Activated naive CD8-positive, alpha-beta T cell treated with anti-CD3 and anti-CD28 coated beads, Interleukin-2, amount 10 ng/mL, durations not matched to agents 7 days and 5 days (primary cell): ENCODE measurements around the gene NRDC. TPM values are rescaled to one million over a fixed set of nuclear protein-coding genes. Genes with fewer than 3 reads are reported as not detected.

Source experiments
- ATAC-seq: fragments of 150-1000 bp; cut with Tn5 transposase; one replicate; pipeline ENCODE4 v1.10.0; 2021; ENCODE audit warnings: low read depth, moderate library complexity
- POLR2A ChIA-PET: fragments of 350-600 bp; sonication (Branson Sonifier 250); formaldehyde crosslinking; loops from one replicate; lab custom pipeline; 2021; ENCODE audit warnings: antibody characterized with exemption; lab: Charles Lee
- DNase-seq: peaks from one replicate; pipeline ENCODE4 v3.0.0; 2021
- H3K27ac Mint-ChIP-seq: one replicate; pipeline ENCODE4 v1.8.0; 2022; ENCODE audit warnings: mild to moderate bottlenecking, mixed read lengths
- H3K27me3 Mint-ChIP-seq: one replicate; pipeline ENCODE4 v1.8.0; 2022; ENCODE audit warnings: mild to moderate bottlenecking, moderate library complexity, mixed read lengths
- H3K36me3 Mint-ChIP-seq: one replicate; pipeline ENCODE4 v1.8.0; 2021; ENCODE audit warnings: mild to moderate bottlenecking, mixed read lengths
- H3K4me1 Mint-ChIP-seq: one replicate; pipeline ENCODE4 v1.8.0; 2021; ENCODE audit warnings: mixed read lengths
- H3K4me3 Mint-ChIP-seq: one replicate; pipeline ENCODE4 v1.8.0; 2022; ENCODE audit warnings: mild to moderate bottlenecking, moderate library complexity, mixed read lengths
- H3K9me3 Mint-ChIP-seq: one replicate; pipeline ENCODE4 v1.8.0; 2021; ENCODE audit warnings: mixed read lengths
- total RNA-seq, 2 experiments: library from RNA; stranded (reverse); gene quantifications; one replicate each; pipeline ENCODE4 v1.2.3, GENCODE V29; 2021

NRDC gene
- total RNA-seq, 2 experiments from 2014 or later = 158 to 170 TPM

- no peaks in the 10 kb centered on the region for H3K27me3 Mint-ChIP-seq
- peaks cover 11% of the 10 kb centered on the region for H3K36me3 Mint-ChIP-seq
- ATAC-seq = no peak
- H3K4me1 Mint-ChIP-seq = peaks cover 11% of the 10 kb centered on the region
- no peak for DNase-seq
- H3K4me3 Mint-ChIP-seq = no peak overlapping the region
- no peak overlapping the region for H3K27ac Mint-ChIP-seq
- POLR2A ChIA-PET = no interaction called here
- no peaks in the 10 kb centered on the region for H3K9me3 Mint-ChIP-seq
Observed at GRCh38 chr1:51760872-51761271, 117.7 kb downstream of the NRDC start.

GRCh38 chr1:51758310-51758709 is 120.2 kb downstream of the NRDC start:
- H3K27ac Mint-ChIP-seq = no peak overlapping the region
- H3K27me3 Mint-ChIP-seq = no peaks in the 10 kb centered on the region
- ATAC-seq (no peak), DNase-seq (no peak)
- peaks cover 16% of the 10 kb centered on the region for H3K4me1 Mint-ChIP-seq
- H3K36me3 Mint-ChIP-seq = peaks cover 16% of the 10 kb centered on the region
- H3K4me3 Mint-ChIP-seq = no peak overlapping the region
- POLR2A ChIA-PET = no interaction called here
- no peaks in the 10 kb centered on the region for H3K9me3 Mint-ChIP-seq

- H3K9me3 Mint-ChIP-seq = peaks cover 3% of the 10 kb centered on the region
- no peak overlapping the region for H3K4me3 Mint-ChIP-seq
- H3K36me3 Mint-ChIP-seq = peaks cover 20% of the 10 kb centered on the region
- H3K27me3 Mint-ChIP-seq = no peaks in the 10 kb centered on the region
- H3K4me1 Mint-ChIP-seq = peaks cover 10% of the 10 kb centered on the region
- no peak overlapping the region for H3K27ac Mint-ChIP-seq
- ATAC-seq (no peak), DNase-seq (no peak)
- POLR2A ChIA-PET = no interaction called here
Observed at GRCh38 chr1:51756290-51756689, 122.2 kb downstream of the NRDC start.

GRCh38 chr1:51755437-51755836 is 123.1 kb downstream of the NRDC start:
- H3K4me3 Mint-ChIP-seq = no peak overlapping the region
- POLR2A ChIA-PET = no interaction called here
- H3K27ac Mint-ChIP-seq = no peak overlapping the region
- no peaks in the 10 kb centered on the region for H3K27me3 Mint-ChIP-seq
- ATAC-seq = no peak
- no peak for DNase-seq
- H3K36me3 Mint-ChIP-seq = peaks cover 17% of the 10 kb centered on the region
- H3K9me3 Mint-ChIP-seq = peaks cover 3% of the 10 kb centered on the region
- peaks cover 6% of the 10 kb centered on the region for H3K4me1 Mint-ChIP-seq

GRCh38 chr1:51754666-51755065 is 123.9 kb downstream of the NRDC start:
- H3K27ac Mint-ChIP-seq = no peak overlapping the region
- POLR2A ChIA-PET = no interaction called here
- no peak for DNase-seq
- no peak for ATAC-seq
- peaks cover 16% of the 10 kb centered on the region for H3K36me3 Mint-ChIP-seq
- peaks cover 6% of the 10 kb centered on the region for H3K4me1 Mint-ChIP-seq
- H3K27me3 Mint-ChIP-seq = no peaks in the 10 kb centered on the region
- peaks cover 3% of the 10 kb centered on the region for H3K9me3 Mint-ChIP-seq
- no peak overlapping the region for H3K4me3 Mint-ChIP-seq

GRCh38 chr1:51753969-51754368 is 124.6 kb downstream of the NRDC start:
- POLR2A ChIA-PET = no interaction called here
- H3K27ac Mint-ChIP-seq = no peak overlapping the region
- no peak overlapping the region for H3K4me3 Mint-ChIP-seq
- peaks cover 16% of the 10 kb centered on the region for H3K36me3 Mint-ChIP-seq
- H3K9me3 Mint-ChIP-seq = peaks cover 3% of the 10 kb centered on the region
- H3K4me1 Mint-ChIP-seq = peaks cover 6% of the 10 kb centered on the region
- H3K27me3 Mint-ChIP-seq = no peaks in the 10 kb centered on the region
- ATAC-seq (peak; percentile 50), DNase-seq (no peak)

GRCh38 chr1:51752073-51752948 is 126.2 kb downstream of the NRDC start:
- ATAC-seq (no peak), DNase-seq (no peak)
- Mint-ChIP-seq H3K4me1 (peaks cover 6% of the 10 kb centered on the region), H3K4me3 (no peak overlapping the region), H3K27ac (no peak overlapping the region), H3K36me3 (peaks cover 18% of the 10 kb centered on the region), H3K27me3 (no peaks in the 10 kb centered on the region), H3K9me3 (peaks cover 3% of the 10 kb centered on the region)
- POLR2A ChIA-PET = no interaction called here

GRCh38 chr1:51750729-51751128 is 127.8 kb downstream of the NRDC start:
- Mint-ChIP-seq H3K36me3 (peaks cover 18% of the 10 kb centered on the region), H3K4me3 (no peak overlapping the region), H3K27ac (no peak overlapping the region), H3K9me3 (peaks cover 3% of the 10 kb centered on the region), H3K27me3 (no peaks in the 10 kb centered on the region), H3K4me1 (peaks cover 6% of the 10 kb centered on the region)
- DNase-seq (no peak), ATAC-seq (no peak)
- POLR2A ChIA-PET = no interaction called here

GRCh38 chr1:51750218-51750617 is 128.3 kb downstream of the NRDC start:
- no peak for DNase-seq
- H3K27me3 Mint-ChIP-seq = no peaks in the 10 kb centered on the region
- peaks cover 3% of the 10 kb centered on the region for H3K9me3 Mint-ChIP-seq
- peaks cover 6% of the 10 kb centered on the region for H3K4me1 Mint-ChIP-seq
- no peak overlapping the region for H3K4me3 Mint-ChIP-seq
- POLR2A ChIA-PET = no interaction called here
- no peak overlapping the region for H3K27ac Mint-ChIP-seq
- no peak for ATAC-seq
- peaks cover 14% of the 10 kb centered on the region for H3K36me3 Mint-ChIP-seq

GRCh38 chr1:51749151-51749550 is 129.4 kb downstream of the NRDC start:
- POLR2A ChIA-PET = no interaction called here
- no peak overlapping the region for H3K27ac Mint-ChIP-seq
- H3K4me1 Mint-ChIP-seq = peaks cover 8% of the 10 kb centered on the region
- ATAC-seq = no peak
- DNase-seq = no peak
- H3K9me3 Mint-ChIP-seq = peaks cover 3% of the 10 kb centered on the region
- no peaks in the 10 kb centered on the region for H3K27me3 Mint-ChIP-seq
- H3K4me3 Mint-ChIP-seq = no peak overlapping the region
- H3K36me3 Mint-ChIP-seq = peaks cover 15% of the 10 kb centered on the region

- H3K4me1 Mint-ChIP-seq = peaks cover 6% of the 10 kb centered on the region
- ATAC-seq (no peak), DNase-seq (no peak)
- POLR2A ChIA-PET = no interaction called here
- no peaks in the 10 kb centered on the region for H3K9me3 Mint-ChIP-seq
- peaks cover 12% of the 10 kb centered on the region for H3K36me3 Mint-ChIP-seq
- H3K4me3 Mint-ChIP-seq = no peak overlapping the region
- no peaks in the 10 kb centered on the region for H3K27me3 Mint-ChIP-seq
- no peak overlapping the region for H3K27ac Mint-ChIP-seq
Observed at GRCh38 chr1:51745304-51745570, 133.3 kb downstream of the NRDC start.

- peaks cover 14% of the 10 kb centered on the region for H3K36me3 Mint-ChIP-seq
- peaks cover 6% of the 10 kb centered on the region for H3K4me1 Mint-ChIP-seq
- no peak overlapping the region for H3K27ac Mint-ChIP-seq
- POLR2A ChIA-PET = no interaction called here
- no peaks in the 10 kb centered on the region for H3K9me3 Mint-ChIP-seq
- DNase-seq (no peak), ATAC-seq (no peak)
- H3K27me3 Mint-ChIP-seq = no peaks in the 10 kb centered on the region
- H3K4me3 Mint-ChIP-seq = no peak overlapping the region
Observed at GRCh38 chr1:51744506-51745303, 133.8 kb downstream of the NRDC start.

GRCh38 chr1:51741121-51741681 is 137.3 kb downstream of the NRDC start:
- Mint-ChIP-seq H3K4me3 (no peak overlapping the region), H3K36me3 (peaks cover 14% of the 10 kb centered on the region), H3K4me1 (peaks cover 8% of the 10 kb centered on the region), H3K9me3 (no peaks in the 10 kb centered on the region), H3K27ac (no peak overlapping the region), H3K27me3 (no peaks in the 10 kb centered on the region)
- POLR2A ChIA-PET = no interaction called here
- no peak for ATAC-seq
- DNase-seq = no peak
